ENCODE results near the gene TPPP2. TPM values are rescaled to one million over a fixed set of nuclear protein-coding genes. Genes with fewer than 3 reads are reported as not detected.

The TPPP2 gene
- total RNA-seq, 1 experiment from 2014 or later, result not detected

DNA sequence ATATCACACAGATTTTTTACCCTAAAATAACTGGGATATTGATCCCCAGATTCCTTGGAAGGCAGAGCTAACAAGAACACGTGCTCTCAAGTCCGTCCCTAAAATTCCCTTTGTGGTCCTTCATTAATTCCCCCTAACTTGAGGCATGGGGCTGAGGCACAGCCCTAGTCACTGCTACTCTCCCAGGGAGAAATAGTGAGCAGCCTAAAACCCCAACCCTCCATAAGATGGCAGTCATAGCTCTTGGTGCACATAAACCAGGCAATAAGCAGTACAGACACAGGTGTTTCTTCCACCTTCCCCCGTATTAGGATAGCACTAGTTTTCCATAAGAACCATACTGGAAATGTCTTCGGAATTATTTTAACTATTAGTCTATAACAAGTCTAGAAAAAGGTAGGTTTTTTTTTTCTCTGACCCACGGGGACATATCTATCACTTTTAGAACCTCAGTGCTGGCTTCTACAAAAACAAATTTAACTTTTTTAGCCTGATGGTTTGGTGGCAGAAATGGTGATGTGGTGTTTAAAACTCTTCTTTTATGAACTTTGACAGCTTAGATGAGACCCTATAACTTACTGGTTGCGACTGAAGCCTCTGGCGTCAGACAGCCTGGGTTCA, 37.0 kb downstream of the TPPP2 start:
- BruUV-seq (replicated peaks), result no TSS peak
- Histone ChIP-seq H3F3A (ENCODE audit: insufficient read depth, low read depth) (no peaks in the 10 kb centered on the region), H4K20me1 (ENCODE audit: insufficient read depth) (no peaks in the 10 kb centered on the region), H3K79me2 (ENCODE audit: low read depth) (no peaks in the 10 kb centered on the region), H3K27ac (no peak overlapping the region), H3K36me3 (ENCODE audit: low read depth) (no peaks in the 10 kb centered on the region), H3K4me1 (replicated peaks; ENCODE audit: insufficient read depth) (no peaks in the 10 kb centered on the region), H3K4me2 (no peak overlapping the region), H3K4me3 (no peak overlapping the region), H2AFZ (no peak overlapping the region), H3K9me2 (ENCODE audit: insufficient read depth) (no peaks in the 10 kb centered on the region), H3K9me3 (ENCODE audit: insufficient read depth, low read depth) (no peaks in the 10 kb centered on the region), H3K27me3 (ENCODE audit: insufficient read depth, low read depth) (no peaks in the 10 kb centered on the region; the same call in none of the 2 replicates)
- DNase-seq, result no peak
- ChIA-PET POLR2A (ENCODE audit: unreplicated experiment) (interaction anchor here (0.6 kb wide), 1 partner anchor 264 kb away, joined by 3 read pairs; the partner anchor contains the start of gene RNASE1), CTCF (interaction anchor here (0.7 to 2.2 kb wide), 3 partner anchors 38 to 853 kb away, joined by 4 to 19 read pairs (median 5); no protein-coding TSS in a partner anchor)
- peak; percentile 36; the same call in 1 of the 2 replicates for TF ChIP-seq CTCF (conservative IDR thresholded peaks at IDR 0.05)
- TF ChIP-seq EZH2 (IDR thresholded peaks at IDR 0.05; ENCODE audit: low read depth), result no peak
- intact Hi-C loops (cut with micrococcal nuclease; ENCODE audit: unreplicated experiment), result loop anchor here (5.0 to 10.0 kb wide), 2 partner anchors 52 to 490 kb away; no protein-coding TSS in a partner anchor

DNA sequence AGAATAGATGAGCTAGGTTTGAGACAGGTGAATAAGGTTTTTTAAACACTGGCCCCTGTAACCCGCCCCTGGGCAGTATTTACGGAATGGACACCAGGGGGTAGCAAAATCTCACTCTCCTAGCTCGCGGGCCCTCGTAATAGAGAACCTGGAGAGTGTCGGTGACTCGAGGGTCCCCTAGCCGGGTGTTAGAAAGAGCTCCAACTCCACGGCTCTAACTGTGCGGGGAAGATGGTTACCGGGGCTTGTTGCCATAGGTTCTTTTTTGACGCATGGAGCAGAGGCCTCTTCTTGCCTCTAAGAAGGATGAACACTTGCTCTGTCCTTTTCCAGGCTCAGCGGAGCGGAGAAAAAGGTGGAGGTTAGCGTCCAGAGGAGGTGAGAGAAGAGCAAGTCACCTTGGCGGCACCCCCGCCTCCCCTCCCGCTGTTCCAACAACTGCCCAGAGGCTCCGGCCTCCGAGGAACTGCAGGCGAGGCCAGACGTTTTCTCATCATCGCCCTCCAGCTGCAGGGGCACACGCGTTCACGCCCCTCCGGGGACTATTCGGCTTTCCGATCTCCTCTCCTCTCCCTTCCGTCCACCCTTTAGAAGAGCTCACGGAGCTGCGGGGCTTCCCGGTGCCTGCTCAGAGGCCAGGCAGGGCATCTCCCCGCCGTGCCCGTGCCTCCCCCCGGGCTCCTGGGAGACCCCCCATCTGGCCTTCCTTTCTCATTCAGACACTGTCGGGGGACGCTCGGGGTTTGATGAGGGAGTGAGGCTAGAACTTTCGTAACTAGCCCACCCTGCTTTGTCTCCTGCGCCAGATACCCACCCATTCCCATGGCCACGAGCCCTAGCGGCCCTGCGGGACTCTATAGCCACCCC, 38.7 kb downstream of the TPPP2 start:
- Histone ChIP-seq H3K9me3 (ENCODE audit: insufficient read depth, low read depth) (no peaks in the 10 kb centered on the region), H4K20me1 (ENCODE audit: insufficient read depth) (no peaks in the 10 kb centered on the region), H3K4me1 (replicated peaks; ENCODE audit: insufficient read depth) (no peaks in the 10 kb centered on the region), H3K36me3 (ENCODE audit: low read depth) (no peaks in the 10 kb centered on the region), H3F3A (ENCODE audit: insufficient read depth, low read depth) (no peaks in the 10 kb centered on the region), H3K27ac (no peak overlapping the region), H3K9me2 (ENCODE audit: insufficient read depth) (no peaks in the 10 kb centered on the region), H3K79me2 (ENCODE audit: low read depth) (no peaks in the 10 kb centered on the region), H3K4me3 (no peak overlapping the region), H3K27me3 (ENCODE audit: insufficient read depth, low read depth) (no peaks in the 10 kb centered on the region; the same call in none of the 2 replicates), H2AFZ (no peak overlapping the region), H3K4me2 (no peak overlapping the region)
- peak in 1 of 2 experiments; percentile 44 for DNase-seq
- no peak for TF ChIP-seq EZH2 (IDR thresholded peaks at IDR 0.05; ENCODE audit: low read depth)
- peak; percentile 54 for TF ChIP-seq CTCF (conservative IDR thresholded peaks at IDR 0.05)
- intact Hi-C loops (cut with micrococcal nuclease; ENCODE audit: unreplicated experiment), result loop anchor here (1.0 to 10.0 kb wide), 3 partner anchors 36 to 489 kb away; no protein-coding TSS in a partner anchor
- POLR2A ChIA-PET (ENCODE audit: unreplicated experiment), result interaction anchor here (0.6 to 0.7 kb wide), 3 partner anchors 36 to 369 kb away, joined by 4 to 6 read pairs (median 5); no protein-coding TSS in a partner anchor
- no TSS peak for BruUV-seq (replicated peaks)
- CTCF ChIA-PET, result interaction anchor here (1.1 to 2.2 kb wide), 4 partner anchors 36 to 67 kb away, joined by 3 to 19 read pairs (median 8); no protein-coding TSS in a partner anchor

DNA sequence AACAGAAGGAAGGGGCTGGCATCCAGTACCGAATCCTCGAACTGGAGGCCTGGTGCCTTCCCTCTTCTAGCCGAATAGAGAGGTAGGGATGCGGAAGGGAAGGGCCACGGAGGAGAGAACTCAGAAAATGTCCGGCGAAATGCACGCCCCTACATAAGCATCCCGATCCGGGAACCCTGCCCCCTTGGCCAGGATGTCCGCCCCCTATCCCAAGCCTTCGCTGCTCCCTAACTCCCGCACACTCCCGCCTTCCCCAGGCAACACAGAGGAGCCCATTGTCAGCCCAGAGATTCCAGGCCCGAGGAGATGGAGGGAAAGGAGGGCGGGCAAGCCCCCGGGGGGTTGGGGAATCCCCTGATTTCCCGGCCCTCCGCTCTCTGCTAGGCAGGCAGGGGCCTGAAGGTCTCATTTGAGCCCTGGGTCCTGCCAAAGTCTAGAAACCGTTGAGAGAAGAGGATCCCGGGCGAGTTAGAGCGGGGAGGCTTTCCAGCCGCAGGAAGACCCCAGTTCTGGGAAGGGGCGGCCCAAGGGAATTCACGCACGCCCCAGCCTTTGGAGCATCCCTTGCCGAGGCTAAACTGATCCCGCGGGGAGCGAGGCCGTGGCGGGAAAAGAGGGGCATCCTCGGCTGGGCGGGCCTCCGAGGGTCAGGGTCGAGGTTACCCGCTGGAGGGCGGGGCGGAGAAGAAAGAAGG, 39.5 kb downstream of the TPPP2 start:
- H4K20me1 ChIP-seq (ENCODE audit: insufficient read depth), result no peaks in the 10 kb centered on the region
- H3K36me3 ChIP-seq (ENCODE audit: low read depth), result no peaks in the 10 kb centered on the region
- no peaks in the 10 kb centered on the region; the same call in none of the 2 replicates for H3K27me3 ChIP-seq (ENCODE audit: insufficient read depth, low read depth)
- no peaks in the 10 kb centered on the region for H3F3A ChIP-seq (ENCODE audit: insufficient read depth, low read depth)
- no peak overlapping the region for H3K27ac ChIP-seq
- no peak for DNase-seq
- H3K4me2 ChIP-seq, result peak overlapping the region; percentile 83
- no peaks in the 10 kb centered on the region for H3K4me1 ChIP-seq (replicated peaks; ENCODE audit: insufficient read depth)
- no peaks in the 10 kb centered on the region for H3K9me3 ChIP-seq (ENCODE audit: insufficient read depth, low read depth)
- intact Hi-C loops (cut with micrococcal nuclease; ENCODE audit: unreplicated experiment), result loop anchor here (5.0 to 10.0 kb wide), 2 partner anchors 55 to 488 kb away; no protein-coding TSS in a partner anchor
- ChIA-PET CTCF (interaction anchor here (0.6 to 2.2 kb wide), 2 partner anchors 35 to 72 kb away, joined by 6 to 19 read pairs; no protein-coding TSS in a partner anchor), POLR2A (ENCODE audit: unreplicated experiment) (no interaction called here)
- 0 out of 2 replicates have a peak overlapping the region, but pooled peaks have one; percentile 79 for H2AFZ ChIP-seq
- H3K4me3 ChIP-seq, result peak overlapping the region; percentile 64; the same call in 1 of the 2 replicates
- H3K79me2 ChIP-seq (ENCODE audit: low read depth), result no peaks in the 10 kb centered on the region
- BruUV-seq (replicated peaks), result no TSS peak
- H3K9me2 ChIP-seq (ENCODE audit: insufficient read depth), result no peaks in the 10 kb centered on the region
- TF ChIP-seq EZH2 (IDR thresholded peaks at IDR 0.05; ENCODE audit: low read depth) (no peak), CTCF (conservative IDR thresholded peaks at IDR 0.05) (no peak)
